Measurements from ENCODE around the gene MLC1. TPM values are rescaled to one million over a fixed set of nuclear protein-coding genes. Genes with fewer than 3 reads are reported as not detected.

The MLC1 gene
- total RNA-seq, 4 donors from 2014 or later, result 0.07 to 0.13 TPM; not detected in 2

GRCh38 chr22:50057278-50058060, 27.8 kb downstream of the MLC1 start:
- ATAC-seq, result no peak
- peaks cover 74% of the 10 kb centered on the region for H3K27me3 ChIP-seq
- TF ChIP-seq POLR2A (IDR thresholded peaks at IDR 0.05) (no peak), POLR2AphosphoS5 (IDR thresholded peaks at IDR 0.05) (no peak), EP300 (IDR thresholded peaks at IDR 0.05) (no peak)
- TF ChIP-seq, protein P1, sequence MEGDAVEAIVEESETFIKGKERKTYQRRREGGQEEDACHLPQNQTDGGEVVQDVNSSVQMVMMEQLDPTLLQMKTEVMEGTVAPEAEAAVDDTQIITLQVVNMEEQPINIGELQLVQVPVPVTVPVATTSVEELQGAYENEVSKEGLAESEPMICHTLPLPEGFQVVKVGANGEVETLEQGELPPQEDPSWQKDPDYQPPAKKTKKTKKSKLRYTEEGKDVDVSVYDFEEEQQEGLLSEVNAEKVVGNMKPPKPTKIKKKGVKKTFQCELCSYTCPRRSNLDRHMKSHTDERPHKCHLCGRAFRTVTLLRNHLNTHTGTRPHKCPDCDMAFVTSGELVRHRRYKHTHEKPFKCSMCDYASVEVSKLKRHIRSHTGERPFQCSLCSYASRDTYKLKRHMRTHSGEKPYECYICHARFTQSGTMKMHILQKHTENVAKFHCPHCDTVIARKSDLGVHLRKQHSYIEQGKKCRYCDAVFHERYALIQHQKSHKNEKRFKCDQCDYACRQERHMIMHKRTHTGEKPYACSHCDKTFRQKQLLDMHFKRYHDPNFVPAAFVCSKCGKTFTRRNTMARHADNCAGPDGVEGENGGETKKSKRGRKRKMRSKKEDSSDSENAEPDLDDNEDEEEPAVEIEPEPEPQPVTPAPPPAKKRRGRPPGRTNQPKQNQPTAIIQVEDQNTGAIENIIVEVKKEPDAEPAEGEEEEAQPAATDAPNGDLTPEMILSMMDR (IDR thresholded peaks at IDR 0.05), result no peak
- no peak overlapping the region for H3K4me3 ChIP-seq
- 59 to 72% methylated on average over 5 to 6 of the region's 14 CpGs for WGBS, 2 donors (ENCODE audit: low coverage in 1 of 2)
- H3K9me3 ChIP-seq, result peaks cover 0 to 21% (median 0%) of the 10 kb centered on the region in 3 donors
- peaks cover 0 to 20% (median 7%) of the 10 kb centered on the region in 3 donors for H3K4me1 ChIP-seq
- no peak overlapping the region for H3K27ac ChIP-seq
- H3K36me3 ChIP-seq, result no peaks in the 10 kb centered on the region

- WGBS, 2 donors (ENCODE audit: low coverage in 1 of 2), result 81 to 89% methylated on average over 8 to 9 of the region's 34 CpGs
- no peaks in the 10 kb centered on the region for H3K36me3 ChIP-seq
- H3K9me3 ChIP-seq, result peaks cover 0 to 29% (median 0%) of the 10 kb centered on the region in 3 donors
- ATAC-seq, result no peak
- H3K4me1 ChIP-seq, result peaks cover 0 to 20% (median 7%) of the 10 kb centered on the region in 3 donors
- no peak for TF ChIP-seq POLR2AphosphoS5 (IDR thresholded peaks at IDR 0.05)
- no peak for TF ChIP-seq EP300 (IDR thresholded peaks at IDR 0.05)
- no peak for TF ChIP-seq POLR2A (IDR thresholded peaks at IDR 0.05)
- TF ChIP-seq, protein P1 (IDR thresholded peaks at IDR 0.05), result no peak
- no peak overlapping the region for H3K4me3 ChIP-seq
- peaks cover 71% of the 10 kb centered on the region for H3K27me3 ChIP-seq
- no peak overlapping the region for H3K27ac ChIP-seq
Measured at GRCh38 chr22:50056214-50056972, 28.8 kb downstream of the MLC1 start.

DNA sequence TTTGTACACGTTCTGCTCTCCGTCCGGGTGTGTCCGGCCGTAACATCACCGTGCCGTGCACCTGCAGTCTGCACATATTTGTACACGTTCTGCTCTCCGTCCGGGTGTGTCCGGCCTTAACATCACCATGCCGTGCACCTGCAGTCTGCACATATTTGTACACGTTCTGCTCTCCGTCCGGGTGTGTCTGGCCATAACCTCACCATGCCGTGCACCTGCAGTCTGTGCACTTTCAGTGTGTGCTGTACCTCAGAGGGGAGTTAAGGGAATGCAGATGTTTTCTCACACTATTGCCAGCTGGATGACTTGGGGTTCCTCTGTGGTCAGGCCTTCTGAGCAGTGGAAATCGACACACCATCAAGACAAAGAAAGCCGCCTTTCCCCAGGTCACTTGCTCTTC, 31.4 kb downstream of the MLC1 start:
- Histone ChIP-seq H3K4me1 (peaks cover 0 to 10% (median 5%) of the 10 kb centered on the region in 3 donors), H3K4me3 (no peak overlapping the region), H3K36me3 (no peaks in the 10 kb centered on the region), H3K9me3 (peaks cover 0 to 29% (median 0%) of the 10 kb centered on the region in 3 donors), H3K27ac (no peak overlapping the region), H3K27me3 (peaks cover 65% of the 10 kb centered on the region)
- 92 to 93% methylated on average over 11 to 16 of the region's 18 CpGs for whole genome bisulfite sequencing, 2 donors (ENCODE audit: low coverage in 1 of 2)
- TF ChIP-seq EP300 (IDR thresholded peaks at IDR 0.05), result no peak
- no peak for ATAC-seq

DNA sequence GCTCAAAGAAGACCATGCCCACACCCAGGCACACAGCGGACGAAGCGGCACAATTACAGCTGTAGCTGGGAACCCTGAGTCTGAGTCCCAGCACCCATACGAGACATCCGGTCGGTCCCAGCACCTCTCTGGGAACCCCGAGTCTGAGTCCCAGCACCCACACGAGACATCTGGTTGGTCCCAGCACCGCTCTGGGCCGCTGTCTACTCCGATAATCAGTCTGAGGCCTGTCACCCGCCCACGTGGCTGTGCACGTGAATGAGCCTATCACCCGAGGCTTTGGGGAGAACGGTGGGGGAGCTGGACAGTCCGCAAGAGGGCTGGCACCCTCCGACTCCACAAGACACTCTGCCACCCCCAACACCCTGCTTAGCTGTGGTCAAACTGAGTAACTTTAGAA, 33.3 kb downstream of the MLC1 start:
- no peak overlapping the region for H3K4me3 ChIP-seq
- H3K9me3 ChIP-seq, result peaks cover 0 to 29% (median 0%) of the 10 kb centered on the region in 3 donors
- H3K27ac ChIP-seq, result no peak overlapping the region
- no peaks in the 10 kb centered on the region for H3K4me1 ChIP-seq
- 89% methylated on average over 12 of the region's 18 CpGs; no CpG with 5 or more reads in 1 of the 2 donors for WGBS, 2 donors (ENCODE audit: low coverage in 1 of 2)
- TF ChIP-seq POLR2A (IDR thresholded peaks at IDR 0.05), result no peak
- no peak for TF ChIP-seq EP300 (IDR thresholded peaks at IDR 0.05)
- TF ChIP-seq, protein P1 (IDR thresholded peaks at IDR 0.05), result no peak
- TF ChIP-seq POLR2AphosphoS5 (IDR thresholded peaks at IDR 0.05), result no peak
- no peaks in the 10 kb centered on the region for H3K36me3 ChIP-seq
- peaks cover 56% of the 10 kb centered on the region for H3K27me3 ChIP-seq
- no peak for ATAC-seq

DNA sequence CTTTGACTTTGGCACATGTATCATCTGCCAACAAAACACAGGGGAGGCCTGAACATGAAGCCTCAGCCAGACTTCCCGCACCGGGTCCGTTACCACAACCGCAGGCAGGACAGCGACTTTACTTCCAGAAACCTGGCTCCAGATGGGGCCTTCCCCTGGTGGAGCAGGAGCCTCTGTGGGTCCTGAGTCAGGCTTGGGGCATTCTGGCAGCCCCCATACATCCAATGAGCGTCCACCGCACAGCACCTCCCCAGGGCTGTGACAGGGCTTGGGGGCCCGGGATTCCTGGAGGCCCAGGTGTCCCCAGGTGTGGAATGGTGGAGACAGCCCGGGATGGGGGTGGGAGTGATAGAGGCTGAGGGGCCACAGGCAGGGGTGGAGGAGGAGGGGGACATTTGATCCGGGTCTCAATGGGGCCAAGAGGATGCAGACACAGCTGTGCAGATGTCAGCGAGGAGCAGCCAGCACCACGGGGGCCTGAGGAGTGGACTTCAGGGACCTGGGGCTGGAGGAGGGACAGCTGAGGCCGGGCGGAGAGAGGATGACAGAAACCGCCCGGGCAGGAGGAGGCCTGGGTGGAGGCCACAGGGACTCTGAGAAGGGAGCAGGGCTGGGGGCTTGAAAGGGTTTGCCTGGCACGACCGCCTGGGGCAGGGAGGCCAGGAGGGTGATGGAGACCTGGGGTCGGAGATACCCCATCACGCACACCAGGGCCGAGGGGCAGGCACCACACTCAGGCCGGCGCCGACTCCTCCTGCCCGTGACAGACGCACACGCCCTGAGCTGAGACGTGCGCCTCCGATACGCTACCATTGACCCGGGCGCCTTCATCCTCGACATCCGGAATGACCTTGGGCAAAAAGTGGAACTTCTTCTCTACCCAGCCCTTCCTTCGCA, 35.7 kb downstream of the MLC1 start:
- H3K4me1 ChIP-seq, result no peaks in the 10 kb centered on the region
- H3K4me3 ChIP-seq, result no peak overlapping the region
- TF ChIP-seq EP300 (IDR thresholded peaks at IDR 0.05), result no peak
- TF ChIP-seq POLR2A (IDR thresholded peaks at IDR 0.05), result no peak
- no peak for TF ChIP-seq POLR2AphosphoS5 (IDR thresholded peaks at IDR 0.05)
- no peak for ATAC-seq
- H3K27me3 ChIP-seq, result peaks cover 65% of the 10 kb centered on the region
- H3K9me3 ChIP-seq, result peaks cover 0 to 29% (median 0%) of the 10 kb centered on the region in 3 donors
- H3K36me3 ChIP-seq, result no peaks in the 10 kb centered on the region
- 93 to 96% methylated on average over 5 to 19 of the region's 36 CpGs for WGBS, 2 donors (ENCODE audit: low coverage in 1 of 2)
- H3K27ac ChIP-seq, result no peak overlapping the region

Measured in gastroesophageal sphincter (tissue), 4 donors.